NK-92 treated with Interleukin-12 subunit alpha and Interleukin-12 subunit beta, amount 100 ng/mL, for 24 hours (cell line): ENCODE data around the gene GFOD2.

Experiments used
- DNase-seq: peaks from one replicate; lab custom pipeline; 2025; lab: John Stamatoyannopoulos, UW

Gene GFOD2

DNA sequence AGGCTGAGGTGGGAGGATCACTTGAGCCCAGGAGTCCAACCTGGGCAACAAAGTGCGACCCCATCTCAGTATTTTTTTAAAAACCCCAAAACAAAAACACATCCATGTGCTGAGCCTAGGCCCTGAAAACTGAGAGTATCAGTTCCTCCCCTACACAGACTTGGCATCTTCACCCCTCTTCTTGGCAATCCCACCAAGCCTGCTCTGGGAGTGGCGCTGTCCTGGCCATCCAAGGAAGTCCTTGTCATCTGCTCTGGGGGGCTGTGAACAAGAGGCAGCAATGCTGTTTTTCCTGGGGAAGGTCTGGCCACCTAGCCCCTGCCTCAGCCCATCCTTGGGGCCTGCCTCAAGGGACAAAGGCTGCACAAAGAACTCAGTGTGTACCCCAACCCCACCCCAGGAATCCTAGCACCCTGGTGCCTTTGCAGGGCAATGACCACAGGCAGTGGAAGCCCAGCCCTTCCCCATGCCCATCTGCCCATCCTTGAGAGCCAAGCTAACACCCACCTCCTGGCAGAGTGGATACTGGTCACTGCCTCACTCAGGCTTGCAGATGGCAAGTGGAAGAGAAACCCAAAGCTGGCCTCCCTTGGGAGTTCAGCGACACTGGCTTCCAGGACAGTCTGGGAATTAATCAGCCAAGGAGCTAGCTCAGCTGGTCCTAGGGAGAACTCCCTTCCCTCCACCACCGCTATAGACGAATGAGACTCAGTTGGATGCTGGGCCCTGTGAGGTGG, 14.8 kb upstream of the GFOD2 start:
- DNase-seq, result no peak

DNA sequence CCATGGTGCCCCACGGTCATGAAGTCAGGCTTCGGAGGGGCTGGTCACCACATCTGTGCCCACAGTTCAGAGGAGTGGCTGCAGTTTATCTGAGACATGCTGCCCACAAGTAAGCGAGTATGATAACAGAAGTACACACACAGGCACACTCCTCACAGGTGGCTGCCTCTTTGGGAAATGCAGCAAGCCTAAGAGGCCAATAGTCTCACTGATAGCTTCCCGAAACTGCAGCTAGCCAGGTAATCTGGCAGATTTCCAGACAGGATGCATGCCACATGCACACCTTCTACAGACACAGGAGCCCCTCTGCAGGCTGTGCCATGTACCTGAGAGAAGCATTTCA, 12.6 kb upstream of the GFOD2 start:
- DNase-seq, result no peak

DNA sequence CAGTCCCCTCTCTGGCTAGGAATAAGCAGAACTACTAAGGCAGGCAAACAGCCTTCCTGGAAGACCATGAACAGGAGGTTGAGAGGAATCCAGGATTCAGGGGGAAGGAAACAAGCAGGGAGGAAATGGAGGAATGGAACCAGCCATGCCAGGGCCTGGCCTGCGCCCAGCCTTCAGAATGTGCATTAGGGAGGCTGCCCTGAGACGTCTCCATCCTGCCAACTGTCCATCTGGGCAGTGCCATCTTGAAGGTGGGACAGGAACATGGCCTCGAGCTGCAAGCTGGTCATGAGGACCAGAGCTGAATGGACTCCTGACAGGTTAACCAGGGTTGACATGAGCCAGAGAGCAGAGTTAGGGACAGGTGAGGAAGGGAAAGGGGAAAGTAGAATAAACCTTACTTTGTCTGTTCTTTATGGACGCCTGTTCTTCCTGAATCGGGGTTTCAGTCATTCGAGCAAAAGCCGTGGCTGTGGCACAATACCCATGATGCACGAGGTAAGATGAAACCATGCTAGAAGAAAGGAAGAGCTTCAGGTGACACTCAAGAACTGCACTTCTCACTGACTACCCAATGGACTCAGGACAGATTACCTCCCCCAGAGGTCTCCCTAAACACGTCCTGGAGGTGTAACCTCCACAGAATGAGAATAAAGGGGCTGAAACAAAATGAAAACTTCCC, 12.1 kb upstream of the GFOD2 start:
- DNase-seq, result no peak

DNA sequence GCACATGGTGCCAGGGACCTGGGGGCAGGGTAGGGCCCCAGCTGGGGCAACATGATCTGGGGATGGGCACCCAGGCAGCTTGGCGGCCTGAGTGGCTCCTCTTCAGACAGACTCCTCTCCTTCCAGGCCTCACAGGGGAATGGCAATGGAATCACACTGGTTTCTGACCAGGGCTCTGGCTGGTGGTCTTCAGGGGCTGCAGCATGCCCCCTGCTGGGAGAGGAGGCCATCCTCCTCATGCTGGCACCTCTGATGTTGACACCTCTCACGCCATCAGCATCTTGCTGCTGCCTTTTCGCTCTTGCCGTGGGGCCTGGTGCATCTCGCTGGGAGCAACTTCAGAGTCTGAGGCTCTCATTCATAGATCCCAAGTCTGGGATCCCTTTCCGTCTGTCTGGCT, 11.2 kb upstream of the GFOD2 start:
- DNase-seq, result no peak

DNA sequence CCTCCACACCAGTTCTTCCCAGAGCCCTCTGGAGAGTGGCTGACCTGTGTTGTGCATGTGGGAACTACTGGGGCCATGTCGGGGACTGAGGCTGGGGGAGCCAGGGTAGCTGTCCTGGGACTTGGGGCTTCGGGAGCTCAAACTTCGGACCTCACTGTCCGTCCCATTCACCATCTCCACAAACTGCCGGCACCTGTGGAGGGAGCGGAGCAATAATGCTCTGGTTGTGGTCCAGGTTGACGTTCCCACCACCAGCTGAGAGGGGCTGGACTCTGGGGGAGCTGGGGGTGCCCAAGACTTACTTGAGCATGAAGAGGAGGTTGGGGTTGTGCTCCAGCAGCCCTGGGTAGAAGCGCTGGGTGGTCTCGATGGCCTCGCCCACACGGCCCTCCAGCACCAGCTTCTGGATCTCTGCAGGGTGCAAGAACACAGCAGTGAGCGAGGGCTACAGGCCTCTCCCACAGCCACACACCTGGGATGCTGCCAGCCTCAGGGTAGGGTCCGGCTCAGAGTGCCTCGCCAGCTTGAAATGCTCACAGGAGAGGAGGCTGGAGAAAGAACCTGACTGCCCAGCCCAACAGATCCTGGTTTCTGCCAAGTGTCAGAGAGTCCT, 10.6 kb upstream of the GFOD2 start:
- no peak for DNase-seq

DNA sequence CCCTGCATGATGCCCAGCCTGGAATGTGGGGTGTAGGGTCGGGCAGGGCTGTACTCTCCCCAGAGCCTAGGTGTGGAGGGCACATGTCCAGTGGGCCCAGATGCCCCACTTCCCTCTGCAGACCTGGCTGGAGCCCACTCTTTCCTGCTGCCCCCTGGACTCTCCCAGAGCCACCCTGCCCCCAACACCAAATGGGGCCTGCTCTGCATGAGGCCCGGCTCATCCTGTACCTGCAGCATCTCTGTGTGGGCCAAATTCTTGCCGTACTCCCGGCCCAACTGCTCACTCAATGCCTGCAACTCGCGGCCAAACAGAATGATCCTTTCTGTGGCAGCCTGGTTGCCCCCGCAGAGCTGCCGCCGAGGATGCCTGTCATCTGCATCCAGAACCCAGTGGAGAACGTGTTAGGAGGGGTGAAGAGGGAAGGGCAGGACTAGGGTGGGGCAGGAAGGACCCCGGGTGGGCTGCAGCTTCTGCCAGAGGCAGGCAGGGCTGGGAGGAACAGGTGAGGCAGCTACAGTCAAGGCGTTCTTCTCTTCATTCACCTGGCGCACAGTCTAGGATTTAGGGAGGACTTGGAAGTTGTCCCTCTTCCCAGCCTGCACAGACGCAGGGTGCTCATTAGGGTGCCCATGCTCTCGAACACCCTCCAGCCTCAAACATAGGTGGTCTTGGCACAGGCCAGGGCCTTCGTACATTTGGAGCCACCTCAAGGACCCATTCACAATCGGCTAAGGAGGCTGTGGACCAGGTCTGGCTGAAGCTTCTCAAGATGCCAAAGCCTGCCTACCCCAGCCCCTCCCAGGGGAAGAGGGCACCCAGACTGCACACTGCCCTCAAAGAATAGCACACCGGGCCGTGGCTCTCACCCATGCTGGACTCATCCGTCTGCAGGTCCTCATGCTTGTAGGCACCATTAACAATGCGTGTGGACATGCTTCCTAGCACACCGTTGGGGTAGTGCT, 8.7 kb upstream of the GFOD2 start:
- no peak for DNase-seq

DNA sequence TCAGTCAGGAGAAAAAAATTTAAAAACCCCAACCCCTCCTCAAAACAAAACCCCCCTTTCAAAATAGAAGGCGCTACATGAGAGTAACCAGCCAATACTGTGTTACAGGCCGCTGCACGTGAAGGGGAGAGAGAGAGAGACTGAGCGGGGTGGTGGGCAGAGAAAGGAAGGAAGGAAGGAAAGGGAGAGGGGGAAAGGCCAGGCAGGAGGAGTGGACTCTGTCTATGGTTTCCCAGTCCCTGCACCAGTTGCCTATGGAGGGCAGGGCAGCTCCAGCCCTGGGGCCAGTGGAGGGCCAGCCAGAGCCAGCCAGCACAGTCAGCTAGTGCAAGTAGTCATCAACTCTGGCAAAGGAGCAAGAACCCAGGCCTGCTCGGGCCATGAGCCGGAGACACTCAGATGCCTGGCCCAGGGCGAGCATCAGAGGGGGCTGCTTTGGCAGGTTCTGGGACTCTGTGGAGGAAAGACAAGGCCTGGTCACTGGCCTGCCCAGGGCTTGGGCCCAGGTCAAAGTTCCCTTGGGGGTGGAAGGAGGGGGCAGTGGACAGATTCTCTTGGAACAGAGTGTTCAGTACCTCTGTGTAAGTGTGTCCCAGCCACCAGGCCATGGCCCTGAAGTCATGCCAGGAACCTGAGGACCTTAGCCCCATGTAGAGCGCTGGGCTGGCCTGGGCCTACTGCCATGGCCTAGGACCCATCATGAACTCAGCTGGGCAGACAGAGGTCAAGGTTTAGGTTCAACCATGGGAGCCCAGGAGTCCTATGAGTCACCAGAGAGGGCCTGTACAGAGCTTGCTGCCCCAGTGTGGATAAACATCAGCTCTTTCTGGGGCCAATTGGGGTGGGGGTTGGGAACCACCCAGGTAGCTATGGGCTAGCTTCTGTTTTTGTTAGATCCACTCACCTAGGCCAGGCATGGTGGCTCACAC, 7.3 kb upstream of the GFOD2 start:
- no peak for DNase-seq

DNA sequence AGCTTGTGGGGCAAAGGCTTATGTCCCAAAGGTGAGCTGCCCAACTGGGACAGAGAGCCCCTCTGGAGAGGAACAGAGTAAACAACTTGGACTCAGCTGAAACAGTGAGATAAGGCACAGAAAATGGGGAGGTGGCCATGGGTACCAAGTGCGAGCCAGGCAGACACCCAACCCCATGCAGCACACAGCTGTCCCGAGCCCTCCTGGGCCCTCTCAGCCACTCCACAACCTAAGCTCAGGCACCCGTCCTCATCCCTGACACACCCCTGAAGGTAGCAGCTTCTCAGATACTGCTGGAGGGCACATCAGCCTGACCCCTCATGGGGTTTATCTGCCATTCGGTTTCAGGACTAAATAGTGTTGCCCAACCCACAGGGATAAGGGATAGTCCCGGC, 4.8 kb upstream of the GFOD2 start:
- DNase-seq, result no peak

DNA sequence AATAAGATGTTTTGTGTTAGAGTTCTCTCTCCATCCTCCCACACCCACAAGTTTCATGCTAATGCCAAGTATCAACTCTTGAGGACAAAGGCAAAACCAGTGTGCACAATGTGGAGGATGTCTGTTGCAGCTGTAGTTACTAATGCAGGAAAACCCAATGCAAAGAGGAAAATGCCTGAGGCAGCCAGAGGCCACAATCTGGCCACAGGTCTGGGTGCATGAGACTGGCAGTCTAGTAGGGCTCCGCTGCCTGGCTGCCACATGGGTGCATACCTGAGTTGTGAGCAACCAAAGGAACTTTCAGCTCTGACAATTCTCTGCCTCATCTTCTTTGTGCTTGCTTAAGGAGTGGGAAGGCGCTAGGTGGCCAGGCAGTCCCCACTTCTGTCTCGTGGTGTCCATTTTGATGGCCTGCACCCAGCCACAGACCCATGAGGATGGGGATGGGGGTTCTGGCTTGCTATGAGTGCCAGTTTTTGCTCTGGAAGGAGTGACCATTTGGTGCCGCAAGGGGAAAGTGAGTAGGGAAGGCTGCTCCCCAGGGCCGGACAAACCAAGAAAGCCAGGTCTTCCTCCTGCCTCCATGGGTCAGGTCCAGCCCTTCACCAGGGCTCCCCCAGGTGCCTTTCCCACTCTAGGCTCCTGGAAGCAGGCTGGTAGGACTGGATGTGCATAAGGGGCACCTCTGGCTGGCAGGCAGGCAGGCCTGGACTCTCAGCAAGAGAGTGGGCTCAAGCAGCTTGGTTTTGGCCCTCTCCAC, 4.2 kb upstream of the GFOD2 start:
- no peak for DNase-seq

DNA sequence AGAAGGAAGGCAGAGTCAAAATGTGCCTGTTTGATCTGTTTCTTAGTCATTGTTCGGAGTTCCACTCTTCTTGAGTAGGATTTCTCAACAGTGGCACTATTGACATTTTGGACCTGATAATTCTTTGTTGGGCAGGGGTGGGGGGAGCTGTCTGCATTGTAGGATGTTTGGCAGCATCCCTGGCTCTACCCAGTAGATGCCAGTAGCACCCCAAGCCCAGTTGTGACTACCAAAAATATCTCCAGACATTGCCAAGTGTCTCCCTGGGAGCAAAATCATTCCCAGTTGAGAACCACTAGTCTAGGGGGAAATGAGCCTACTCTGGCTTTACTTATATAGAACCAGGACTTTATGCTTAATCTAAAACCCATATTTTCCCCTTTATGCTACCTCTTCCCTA, 1.1 kb upstream of the GFOD2 start:
- no peak for DNase-seq

DNA sequence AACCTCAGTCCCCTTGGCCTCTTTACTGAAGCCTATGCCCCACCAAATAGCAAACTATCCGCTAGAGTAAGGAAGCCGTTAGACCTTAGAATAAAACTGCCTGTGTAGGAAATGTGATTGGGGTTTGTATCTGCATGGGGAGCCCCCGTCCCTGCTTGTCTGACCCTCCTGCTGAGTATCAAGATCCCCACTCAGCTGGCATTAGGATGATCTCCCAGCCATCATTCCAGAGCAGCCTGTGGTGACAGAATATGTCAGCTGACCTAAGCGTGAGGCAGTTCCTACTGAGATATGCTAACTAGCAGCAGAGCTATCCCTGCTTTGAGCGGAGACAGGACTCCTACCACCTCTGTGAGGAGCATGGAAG, 645 bp upstream of the GFOD2 start:
- no peak for DNase-seq

DNA sequence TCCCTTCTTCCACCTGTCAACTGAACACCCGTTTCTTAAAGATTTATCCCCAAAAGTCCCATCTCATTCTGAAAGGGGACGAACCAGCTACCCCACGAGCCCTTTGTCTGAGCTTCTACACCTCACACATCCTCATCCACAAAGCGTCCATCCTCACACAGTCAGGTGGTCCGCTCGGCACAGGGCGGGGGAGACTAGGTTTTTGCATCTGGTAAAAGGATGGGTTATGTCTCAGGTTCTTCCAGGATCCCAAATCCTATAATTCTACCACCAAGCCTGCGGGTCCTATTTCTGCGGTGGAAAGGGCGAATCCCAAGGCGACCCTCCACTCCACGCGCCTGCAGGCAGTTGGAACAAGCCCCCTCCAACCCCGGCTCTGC, 458 bp downstream of the GFOD2 start:
- no peak for DNase-seq

DNA sequence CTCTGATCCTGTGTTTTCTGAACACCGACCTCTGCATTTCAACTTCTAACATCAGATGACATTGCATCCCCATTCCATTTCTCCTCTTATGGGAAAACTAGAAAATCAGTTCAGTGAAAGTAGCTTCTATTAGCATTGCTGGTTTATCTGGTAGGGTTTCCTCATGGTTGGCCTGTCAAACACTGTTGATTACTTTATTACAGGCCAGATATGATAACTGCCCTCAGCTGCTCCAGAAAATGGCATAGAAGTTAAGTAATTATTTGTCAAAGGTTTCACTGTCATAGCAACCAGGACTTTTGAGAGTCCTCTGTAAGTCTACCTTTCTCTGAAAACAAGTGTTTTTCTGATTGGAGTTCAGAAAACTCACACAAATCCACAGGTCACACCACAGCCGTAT, 3.0 kb downstream of the GFOD2 start:
- no peak for DNase-seq

DNA sequence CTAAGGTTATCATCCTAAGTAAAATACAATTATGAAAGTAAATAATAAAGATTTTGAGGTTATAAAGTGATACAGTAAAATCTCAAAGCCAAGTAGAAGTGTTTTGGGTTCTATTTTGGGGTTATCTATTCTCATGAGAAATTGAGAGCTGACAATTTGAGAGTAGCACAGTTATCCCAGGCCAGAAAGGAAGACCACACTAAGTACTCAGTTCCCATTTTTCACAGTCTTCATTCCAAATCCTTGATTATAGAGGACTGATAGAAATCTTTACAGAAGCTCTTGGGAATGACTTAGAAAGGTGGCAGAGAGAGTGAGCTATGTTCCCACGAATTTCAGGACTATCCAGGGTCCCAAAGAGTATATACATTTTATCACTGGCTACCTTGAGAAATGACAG, 4.6 kb downstream of the GFOD2 start:
- DNase-seq, result no peak

DNA sequence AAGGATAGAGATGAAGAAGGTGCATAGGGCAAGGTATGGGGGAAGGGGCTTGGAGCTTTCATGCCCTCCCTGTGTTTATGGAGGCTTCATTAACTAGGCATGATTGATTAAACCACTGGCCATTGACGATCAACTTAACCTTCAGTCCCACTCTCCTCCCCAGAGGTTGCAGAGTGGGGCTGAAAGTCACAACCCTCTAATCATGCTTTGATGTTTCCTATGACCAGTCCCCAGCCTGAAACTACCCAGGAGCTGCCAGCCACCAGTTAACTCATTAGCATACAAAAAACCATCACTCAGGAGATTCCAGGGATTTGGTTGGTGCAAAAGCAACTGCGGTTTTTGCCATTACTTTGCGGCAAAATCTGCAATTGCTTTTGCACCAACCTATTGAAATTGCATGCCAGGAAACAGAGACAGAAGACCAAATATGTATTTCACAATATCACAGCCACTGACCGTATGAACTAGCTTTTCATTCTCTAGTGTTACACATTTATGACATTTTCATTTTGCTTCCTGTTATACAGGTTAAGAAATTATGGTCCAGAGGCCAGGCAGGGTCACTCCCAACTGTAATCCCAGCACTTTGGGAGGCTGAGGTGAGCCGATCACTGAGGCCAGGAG, 5.4 kb downstream of the GFOD2 start:
- DNase-seq, result no peak

DNA sequence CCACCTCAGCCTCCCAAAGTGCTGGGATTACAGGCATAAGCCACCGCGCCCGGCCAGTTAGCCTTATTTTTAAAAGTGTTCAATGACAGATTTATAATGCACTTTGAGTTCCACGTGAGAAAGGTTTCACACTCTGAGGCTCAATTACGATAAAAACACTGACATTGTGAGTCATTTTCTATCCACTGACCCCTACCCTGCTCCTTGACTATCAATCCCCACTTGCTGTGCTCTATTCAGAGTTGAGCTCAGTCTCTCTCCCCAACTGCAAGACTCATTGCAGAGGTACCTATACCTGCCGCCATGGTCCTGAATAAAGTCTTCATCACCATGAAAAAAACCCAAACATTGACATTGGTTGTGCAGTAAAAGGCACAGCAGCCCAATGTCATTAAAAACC, 8.5 kb downstream of the GFOD2 start:
- no peak for DNase-seq

DNA sequence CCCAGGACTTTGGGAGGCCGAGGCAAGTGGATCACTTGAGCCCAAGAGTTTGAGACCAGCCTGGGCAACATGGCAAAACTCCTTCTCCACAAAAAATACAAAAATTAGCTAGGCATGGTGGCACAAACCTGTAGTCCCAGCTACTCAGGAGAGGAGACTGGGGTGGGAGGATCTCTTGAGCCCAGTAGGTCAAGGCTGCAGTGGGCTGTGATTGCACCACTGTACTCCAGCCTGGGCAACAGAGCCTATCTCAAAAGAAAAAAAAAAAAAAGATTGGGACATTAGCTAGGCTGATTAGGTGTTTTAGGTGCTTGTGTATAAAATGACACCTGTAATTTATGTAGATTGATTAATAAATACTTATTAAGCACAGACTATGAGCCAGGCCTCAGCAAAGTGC, 10.1 kb downstream of the GFOD2 start:
- DNase-seq, result no peak

DNA sequence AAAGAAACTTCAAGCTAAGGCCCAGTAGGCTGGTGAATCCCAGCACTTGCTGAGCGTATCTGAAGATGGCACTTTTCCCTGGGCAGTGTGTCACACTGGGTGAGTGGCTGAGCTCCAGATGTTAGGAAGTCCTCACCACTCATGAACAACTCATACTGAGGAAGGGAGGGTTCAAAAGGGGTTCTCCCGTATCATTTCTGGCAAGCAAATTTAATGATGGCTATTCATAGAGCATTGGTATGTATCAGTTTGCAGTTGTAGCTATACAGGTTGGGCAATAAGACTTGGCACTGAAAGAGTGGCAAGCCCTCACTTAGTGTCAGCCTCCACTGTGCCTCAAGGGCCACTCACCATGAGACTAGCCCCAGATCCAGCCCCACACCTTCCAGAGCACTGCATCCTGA, 10.7 kb downstream of the GFOD2 start:
- no peak for DNase-seq

DNA sequence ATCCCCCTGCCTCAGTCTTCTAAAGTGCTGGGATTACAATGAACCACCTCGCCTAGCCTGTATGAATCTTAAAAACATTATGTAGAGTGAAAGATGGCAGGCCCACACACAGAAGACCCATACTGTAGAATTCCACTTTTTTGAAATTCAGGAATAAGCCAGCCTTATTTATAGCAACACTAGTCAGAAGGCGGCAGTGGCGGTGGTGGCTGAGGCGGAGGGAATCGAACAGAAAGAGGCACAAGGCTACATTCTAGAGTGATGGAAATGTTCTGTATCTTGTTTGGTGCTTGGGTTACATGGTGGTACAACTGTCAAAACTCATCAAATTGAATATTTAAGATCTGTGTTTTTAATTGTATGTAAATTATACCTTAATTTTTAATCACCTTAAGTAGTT, 11.3 kb downstream of the GFOD2 start:
- no peak for DNase-seq

DNA sequence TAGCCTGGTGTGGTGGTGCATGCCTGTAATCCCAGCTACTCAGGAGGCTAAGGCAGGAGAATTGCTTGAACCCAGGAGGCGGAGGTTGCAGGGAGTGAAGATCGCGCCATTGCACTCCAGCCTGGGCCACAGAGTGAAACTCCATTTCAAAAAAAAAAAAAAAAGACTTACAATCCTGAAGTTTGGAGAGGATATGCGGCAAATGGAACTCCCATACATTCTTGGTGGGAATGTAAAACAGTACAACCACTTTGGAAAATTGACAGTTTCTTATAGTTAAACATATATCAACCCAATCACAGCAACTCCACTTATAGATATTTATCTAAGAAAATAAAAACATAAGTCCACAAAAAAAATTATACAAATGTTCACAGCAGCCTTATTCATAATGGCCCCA, 11.9 kb downstream of the GFOD2 start:
- no peak for DNase-seq
